Measurements from ENCODE around the gene BCL3.

BCL3 gene

GRCh38 chr19:44794610-44795009 is 46.1 kb downstream of the BCL3 start:
- DNase-seq (ENCODE audit: low read depth): no peak

GRCh38 chr19:44795398-44795987 is 47.0 kb downstream of the BCL3 start:
- DNase-seq (ENCODE audit: low read depth): no peak

- no peak for DNase-seq (ENCODE audit: low read depth)
These were observed 48.2 kb downstream of the BCL3 start for GRCh38 chr19:44796701-44797115.

- no peak for DNase-seq (ENCODE audit: low read depth)
These were observed 51.3 kb downstream of the BCL3 start for GRCh38 chr19:44799627-44800346.

GRCh38 chr19:44800461-44800860 is 52.0 kb downstream of the BCL3 start:
- DNase-seq (ENCODE audit: low read depth): no peak

GRCh38 chr19:44803442-44804428 is 55.2 kb downstream of the BCL3 start:
- no peak for DNase-seq (ENCODE audit: low read depth)

- no peak for DNase-seq (ENCODE audit: low read depth)
These were observed 57.8 kb downstream of the BCL3 start for GRCh38 chr19:44806291-44806690.

GRCh38 chr19:44807162-44807561 is 58.7 kb downstream of the BCL3 start:
- DNase-seq (ENCODE audit: low read depth): no peak

GRCh38 chr19:44807652-44808462 is 59.3 kb downstream of the BCL3 start:
- DNase-seq (ENCODE audit: low read depth): no peak

- DNase-seq (ENCODE audit: low read depth): no peak
These were observed 60.2 kb downstream of the BCL3 start, which contains the start of gene BCAM for GRCh38 chr19:44808463-44809371. Gene BCAM, plus strand, starts transcription at chr19:44809103. Its CDS starts 22 bp downstream, at chr19:44809125.

All from non-pigmented ciliary epithelial cell (primary cell).